Glutamatergic neuron (in vitro differentiated cells): ENCODE measurements around the gene ADAMTSL1. TPM values are rescaled to one million over a fixed set of nuclear protein-coding genes. Genes with fewer than 3 reads are reported as not detected.

ENCODE experiments used
- DNase-seq: peaks from one replicate; pipeline ENCODE4 v3.0.0; 2022
- H3K27ac Mint-ChIP-seq: one replicate; pipeline ENCODE4 v1.8.0; 2020; ENCODE audit warnings: mild to moderate bottlenecking, mixed read lengths, inconsistent platforms; ENCODE audit not compliant: unreplicated experiment
- H3K27me3 Mint-ChIP-seq: one replicate; pipeline ENCODE4 v1.8.0; 2020; ENCODE audit warnings: mild to moderate bottlenecking, moderate library complexity, mixed read lengths, inconsistent platforms; ENCODE audit not compliant: unreplicated experiment
- H3K36me3 Mint-ChIP-seq: one replicate; pipeline ENCODE4 v1.8.0; 2020; ENCODE audit warnings: mild to moderate bottlenecking, mixed read lengths, inconsistent platforms; ENCODE audit not compliant: unreplicated experiment
- H3K4me1 Mint-ChIP-seq: one replicate; pipeline ENCODE4 v1.8.0; 2020; ENCODE audit warnings: mild to moderate bottlenecking, low read depth, mixed read lengths, inconsistent platforms; ENCODE audit not compliant: unreplicated experiment
- H3K4me3 Mint-ChIP-seq: one replicate; pipeline ENCODE4 v1.8.0; 2020; ENCODE audit warnings: mild to moderate bottlenecking, mixed read lengths, inconsistent platforms; ENCODE audit not compliant: unreplicated experiment
- H3K9me3 Mint-ChIP-seq: one replicate; pipeline ENCODE4 v1.8.0; 2020; ENCODE audit warnings: mild to moderate bottlenecking, moderate library complexity, mixed read lengths, inconsistent platforms; ENCODE audit not compliant: unreplicated experiment
- total RNA-seq: library from RNA; stranded (reverse); fragmentation: NEBNext Ultra II Directional; extraction: Animal tissue kit (Norgen Biotek cat#: 25700); gene quantifications from one replicate; pipeline ENCODE4 v1.2.1, GENCODE V29; 2021; ENCODE audit not compliant: unreplicated experiment
- TF ChIP-seq, protein P1 (sequence below): fragments of 200-600 bp; sonication (generic); IDR thresholded peaks from one replicate; pipeline ENCODE4 v1.5.0; 2021; ENCODE audit not compliant: partially characterized antibody, unreplicated experiment

ADAMTSL1 gene
- total RNA-seq, 1 donor from 2014 or later: 0.91 TPM

DNA sequence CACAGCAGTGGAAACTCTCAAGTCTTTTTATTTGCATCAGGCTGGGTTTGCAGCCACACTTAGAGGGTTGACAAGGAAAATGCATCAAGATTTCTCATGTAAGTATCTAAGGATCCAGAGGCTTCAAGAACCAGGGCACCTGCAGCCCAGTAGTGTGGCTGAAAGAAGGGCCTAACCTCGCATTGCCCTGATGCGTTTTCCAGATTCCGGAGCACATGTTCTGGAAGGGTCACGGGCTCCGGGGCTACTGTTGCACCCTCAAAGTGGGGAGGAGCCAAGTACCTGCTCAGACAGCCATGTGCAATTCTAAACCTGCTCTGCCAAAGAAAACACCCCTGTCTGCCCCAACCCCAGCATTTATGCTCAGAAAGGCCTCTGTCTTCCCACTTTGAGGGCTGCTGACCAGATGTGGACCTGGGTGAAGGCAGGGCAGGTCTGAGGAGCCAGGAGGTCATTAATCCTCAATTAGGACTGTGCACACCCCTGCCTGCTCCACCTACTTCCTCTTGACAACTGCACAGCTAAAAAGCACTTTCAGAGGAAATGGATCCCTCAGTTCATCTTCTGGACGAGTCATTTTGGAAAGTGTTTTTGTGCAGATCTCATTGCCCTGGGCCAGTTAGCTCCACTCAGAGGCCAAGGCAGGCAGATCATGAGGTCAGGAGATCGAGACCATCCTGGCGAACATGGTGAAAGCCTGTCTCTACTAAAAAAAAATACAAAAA, 448.4 kb downstream of the ADAMTSL1 start:
- H3K27me3 Mint-ChIP-seq: no peaks in the 10 kb centered on the region
- H3K4me1 Mint-ChIP-seq: no peaks in the 10 kb centered on the region
- DNase-seq: no peak
- no peaks in the 10 kb centered on the region for H3K36me3 Mint-ChIP-seq
- no peak overlapping the region for H3K4me3 Mint-ChIP-seq
- H3K9me3 Mint-ChIP-seq: no peaks in the 10 kb centered on the region
- TF ChIP-seq, protein P1, sequence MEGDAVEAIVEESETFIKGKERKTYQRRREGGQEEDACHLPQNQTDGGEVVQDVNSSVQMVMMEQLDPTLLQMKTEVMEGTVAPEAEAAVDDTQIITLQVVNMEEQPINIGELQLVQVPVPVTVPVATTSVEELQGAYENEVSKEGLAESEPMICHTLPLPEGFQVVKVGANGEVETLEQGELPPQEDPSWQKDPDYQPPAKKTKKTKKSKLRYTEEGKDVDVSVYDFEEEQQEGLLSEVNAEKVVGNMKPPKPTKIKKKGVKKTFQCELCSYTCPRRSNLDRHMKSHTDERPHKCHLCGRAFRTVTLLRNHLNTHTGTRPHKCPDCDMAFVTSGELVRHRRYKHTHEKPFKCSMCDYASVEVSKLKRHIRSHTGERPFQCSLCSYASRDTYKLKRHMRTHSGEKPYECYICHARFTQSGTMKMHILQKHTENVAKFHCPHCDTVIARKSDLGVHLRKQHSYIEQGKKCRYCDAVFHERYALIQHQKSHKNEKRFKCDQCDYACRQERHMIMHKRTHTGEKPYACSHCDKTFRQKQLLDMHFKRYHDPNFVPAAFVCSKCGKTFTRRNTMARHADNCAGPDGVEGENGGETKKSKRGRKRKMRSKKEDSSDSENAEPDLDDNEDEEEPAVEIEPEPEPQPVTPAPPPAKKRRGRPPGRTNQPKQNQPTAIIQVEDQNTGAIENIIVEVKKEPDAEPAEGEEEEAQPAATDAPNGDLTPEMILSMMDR: no peak
- H3K27ac Mint-ChIP-seq: no peak overlapping the region

DNA sequence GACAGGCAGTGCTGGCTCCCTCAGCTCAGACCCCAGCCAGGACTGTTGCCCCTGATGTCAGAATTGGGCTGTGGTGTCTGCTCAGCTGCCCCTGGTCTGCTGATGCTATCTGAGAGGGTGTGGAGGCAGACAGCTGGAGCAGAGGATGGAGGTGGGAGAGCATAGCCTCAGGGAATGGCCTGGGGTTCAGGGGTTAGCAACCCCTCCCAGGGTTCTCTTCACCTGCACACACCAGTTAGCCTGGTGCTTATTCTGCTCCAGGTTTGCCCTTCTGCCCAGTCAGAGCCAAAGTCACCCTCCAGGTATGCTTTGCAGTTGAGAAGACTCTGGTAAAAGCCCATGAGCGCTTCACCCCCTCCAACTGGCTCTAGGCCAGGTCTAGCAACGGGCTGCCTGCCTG, 449.2 kb downstream of the ADAMTSL1 start:
- Mint-ChIP-seq H3K27me3 (no peaks in the 10 kb centered on the region), H3K4me1 (no peaks in the 10 kb centered on the region), H3K4me3 (no peak overlapping the region), H3K36me3 (no peaks in the 10 kb centered on the region), H3K9me3 (no peaks in the 10 kb centered on the region), H3K27ac (no peak overlapping the region)
- no peak for DNase-seq
- TF ChIP-seq, protein P1: no peak

DNA sequence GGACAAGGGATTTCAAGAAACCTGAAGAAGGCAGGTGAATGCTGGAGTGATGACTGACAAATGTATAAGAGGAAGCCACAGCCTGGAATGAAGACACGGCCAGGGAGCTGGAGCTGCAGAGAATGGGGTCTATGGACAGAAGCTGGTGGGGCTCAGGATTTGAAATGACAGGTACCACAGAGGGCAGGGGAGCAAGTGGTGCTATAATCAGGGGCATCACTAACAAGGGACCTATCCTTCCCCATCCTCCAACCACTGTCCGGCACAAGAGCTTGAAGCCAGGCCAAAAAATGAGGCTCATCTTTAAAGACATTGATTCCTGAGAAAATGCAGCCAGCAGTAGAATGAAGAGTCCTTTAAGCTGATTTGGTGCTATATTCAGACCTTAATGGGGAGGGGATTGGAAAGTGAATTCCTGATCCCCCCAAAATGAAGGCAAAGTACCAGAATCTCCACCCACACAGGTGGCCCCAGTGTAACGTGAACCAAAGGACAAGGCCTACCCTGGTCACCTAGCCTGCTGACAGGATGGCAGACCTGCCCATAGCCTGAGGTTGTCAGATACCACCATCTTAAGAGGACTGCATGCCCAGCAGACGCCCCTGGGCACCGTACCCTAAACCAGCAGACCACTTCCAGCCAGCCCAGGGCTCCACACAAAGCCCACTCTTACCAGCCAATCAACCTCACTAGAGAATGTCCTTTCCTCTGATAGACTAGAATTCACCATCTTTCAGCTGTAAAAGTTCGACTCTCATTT, 449.9 kb downstream of the ADAMTSL1 start:
- DNase-seq: no peak
- H3K27me3 Mint-ChIP-seq: no peaks in the 10 kb centered on the region
- no peak overlapping the region for H3K4me3 Mint-ChIP-seq
- no peaks in the 10 kb centered on the region for H3K9me3 Mint-ChIP-seq
- no peaks in the 10 kb centered on the region for H3K4me1 Mint-ChIP-seq
- no peaks in the 10 kb centered on the region for H3K36me3 Mint-ChIP-seq
- H3K27ac Mint-ChIP-seq: no peak overlapping the region
- TF ChIP-seq, protein P1: no peak

DNA sequence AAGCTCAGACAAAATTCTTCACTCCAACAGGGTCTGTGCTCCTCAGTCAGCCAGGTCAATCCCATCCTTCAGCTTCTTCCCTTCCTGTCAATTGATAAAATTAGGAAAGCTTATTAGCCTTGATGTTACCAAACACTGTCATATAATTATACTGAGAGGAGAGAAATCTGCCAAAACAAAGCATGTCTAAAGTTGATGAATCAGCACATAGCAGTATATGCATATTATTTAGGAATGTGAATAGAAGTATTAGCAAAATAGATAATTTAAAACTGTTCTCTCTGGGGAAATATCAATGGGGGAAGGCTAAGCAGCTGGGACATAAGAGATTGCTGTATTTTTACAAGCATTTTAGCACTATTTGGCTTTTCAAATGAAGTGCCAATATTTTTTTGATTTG, 451.9 kb downstream of the ADAMTSL1 start:
- no peak overlapping the region for H3K4me3 Mint-ChIP-seq
- no peaks in the 10 kb centered on the region for H3K27me3 Mint-ChIP-seq
- no peaks in the 10 kb centered on the region for H3K9me3 Mint-ChIP-seq
- H3K27ac Mint-ChIP-seq: no peak overlapping the region
- no peaks in the 10 kb centered on the region for H3K4me1 Mint-ChIP-seq
- H3K36me3 Mint-ChIP-seq: no peaks in the 10 kb centered on the region
- TF ChIP-seq, protein P1: no peak
- DNase-seq: no peak

DNA sequence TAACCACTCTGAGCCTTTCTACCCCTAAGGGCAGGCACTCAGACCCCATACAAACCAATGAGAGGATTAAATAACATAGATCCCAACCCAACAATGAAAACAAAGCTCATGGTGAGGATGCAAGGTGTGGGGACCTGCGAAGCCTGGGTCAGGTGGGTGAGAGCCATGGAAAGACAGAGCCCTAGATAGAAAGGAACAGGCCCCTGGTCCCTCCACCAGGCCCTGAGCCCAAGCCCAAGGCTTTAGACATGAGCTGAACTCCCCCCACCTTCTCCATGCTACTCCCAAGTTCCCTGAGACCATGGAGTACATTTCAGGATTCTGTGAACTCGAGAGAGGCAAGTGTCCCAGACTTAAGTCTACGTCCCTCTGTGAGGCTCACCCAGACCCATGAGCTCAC, 452.6 kb downstream of the ADAMTSL1 start:
- no peaks in the 10 kb centered on the region for H3K27me3 Mint-ChIP-seq
- H3K36me3 Mint-ChIP-seq: no peaks in the 10 kb centered on the region
- no peak for DNase-seq
- H3K4me1 Mint-ChIP-seq: no peaks in the 10 kb centered on the region
- no peaks in the 10 kb centered on the region for H3K9me3 Mint-ChIP-seq
- no peak overlapping the region for H3K4me3 Mint-ChIP-seq
- TF ChIP-seq, protein P1: no peak
- no peak overlapping the region for H3K27ac Mint-ChIP-seq
